Heart left ventricle (tissue), 16 donors: ENCODE measurements around the gene CEP131. TPM values are rescaled to one million over a fixed set of nuclear protein-coding genes. Genes with fewer than 3 reads are reported as not detected.

Source experiments
- ATAC-seq, 4 donors: fragments of 200-7000 bp; cut with Tn5 transposase; one replicate each; pipeline ENCODE4 v1.9.1; 2020 to 2022; ENCODE audit warnings: moderate library complexity in 4 of 4, mild to moderate bottlenecking in 3 of 4, moderate number of reproducible peaks in 1 of 4
- DNase-seq, 5 donors: peaks; one replicate each; pipeline ENCODE4 v3.0.0-alpha.2; 2020
- H3K27ac ChIP-seq, 12 donors: fragments of 200-600 bp; sonication (generic) in 4 of 12; one replicate each; pipeline versions ENCODE4 v1.5.0 to v1.8.0; 2016 to 2022; ENCODE audit warnings: mild to moderate bottlenecking in 2 of 12
- H3K27me3 ChIP-seq, 9 donors: fragments of 200-600 bp; sonication (generic) in 2 of 9; one replicate each; pipeline versions ENCODE4 v1.5.1 to v1.8.0; 2016 to 2022; ENCODE audit warnings: mild to moderate bottlenecking in 3 of 9
- H3K36me3 ChIP-seq, 9 donors: fragments of 200-600 bp; sonication (generic) in 2 of 9; one replicate each; pipeline versions ENCODE4 v1.5.0 to v1.8.0; 2018 to 2022; ENCODE audit warnings: mild to moderate bottlenecking in 2 of 9
- H3K4me1 ChIP-seq, 12 donors: fragments of 200-600 bp; sonication (generic) in 4 of 12; one replicate each; pipeline versions ENCODE4 v1.5.0 to v1.8.0; 2016 to 2022; ENCODE audit warnings: mild to moderate bottlenecking in 3 of 12
- H3K4me3 ChIP-seq, 12 donors: fragments of 200-600 bp; sonication (generic) in 4 of 12; one replicate each; pipeline versions ENCODE4 v1.5.0 to v1.8.0; 2017 to 2022; ENCODE audit warnings: mild to moderate bottlenecking in 9 of 12, moderate library complexity in 4 of 12
- H3K9me3 ChIP-seq, 12 donors: fragments of 200-600 bp; sonication (generic) in 4 of 12; one replicate each; pipeline versions ENCODE4 v1.5.0 to v1.8.0; 2016 to 2022; ENCODE audit warnings: mild to moderate bottlenecking in 1 of 12
- POLR2A ChIP-seq, 2 donors: fragments of 450-650 bp; IDR thresholded peaks; one replicate each; pipeline ENCODE4 v1.6.1; 2017; ENCODE audit warnings: antibody characterized with exemption in 2 of 2, mild to moderate bottlenecking in 2 of 2, moderate library complexity in 2 of 2
- WGBS, 4 donors: extraction: QIAGEN DNeasy Blood & Tissue Kit in 2 of 4; methylation state at CpG; one replicate each; pipeline versions ENCODE4 v1.1.5 to v1.1.7; 2013 to 2018; 5-methylcytosine and 5-hydroxymethylcytosine counted together
- intact Hi-C, 10 donors: fragments of 100-400 bp; cut with DNase I; formaldehyde crosslinking; loops; one replicate each; pipeline versions ENCODE4 v1.11.1 to v1.14.2; 2022
- polyA plus RNA-seq, 2 donors: library from polyadenylated mRNA; stranded (reverse); fragments of 200-250 nt; gene quantifications; one replicate each; pipeline ENCODE4 v1.2.3, GENCODE V29; 2013
- total RNA-seq, 9 donors: library from RNA; depleted of rRNA in 2 of 9; stranded (reverse); fragments of >200 nt in 2 of 9; fragmentation: NEBNext Ultra II Directional in 3 of 9; extraction: Animal tissue kit (Norgen Biotek cat#: 25700) in 3 of 9; gene quantifications; one replicate each; pipeline versions ENCODE4 v1.1.0 to v1.2.4, GENCODE V29; 2016 to 2023
- TF ChIP-seq, protein P1 (sequence below), 12 donors: fragments of 200-600 bp; sonication (generic) in 4 of 12; IDR thresholded peaks; one replicate each; pipeline versions ENCODE4 v1.5.0 to v1.8.0; 2018 to 2022; ENCODE audit warnings: antibody characterized with exemption in 12 of 12, mild to moderate bottlenecking in 5 of 12
- donor health status: ischemic (EF 13 %, LVEDD 7.1; RV severe dilation, severe dysfunction).
- donor health status: healthy with polysubstance abuse.
- donor health status: DM: no; HTN: yes; CAD: no.
- donor health status: DM: no; HTN: no; CAD: no.
- donor health status: ischemic (EF 25% LVEDD 6.9; RV normal size, moderate dysfunction).
- donor health status: ischemic (EF 25% LVEDD 5.7; RV mildly dilated, moderate dysfunction).
- donor health status: healthy.
- donor health status: DM: yes; HTN: yes; CAD: no.
- donor health status: ischemic (EF 35%, LVEDD 5.7; RV mildly dilated, moderate dysfunction).
- donor health status: nonischemic (EF 11% LVEDD 7.7; RV severe dilation, severe dysfunction).
- donor health status: DM: yes; HTN: yes; CAD: no.
- donor health status: PGD.
- donor health status: ischemic (EF 29% LVEDD 5.4; RV normal size, mild dysfunction).
- donor health status: nonischemic (EF 23%, LVEDD 6.1; RV moderate dilation, normal function).

CEP131 gene
- total and polyA plus RNA-seq, 11 donors = 7.0 to 15.8 (median 8.9) TPM

- no peak overlapping the region for H3K4me3 ChIP-seq
- DNase-seq (no peak), ATAC-seq (no peak)
- whole genome bisulfite sequencing, 4 donors = 84 to 96% (median 89%) methylated on average over 13 of the region's 13 CpGs
- intact Hi-C loops = loop anchor here in 1 of 10 donors (10.0 kb wide), 1 partner anchor 220 kb away; no protein-coding TSS in a partner anchor
- H3K9me3 ChIP-seq = no peaks in the 10 kb centered on the region
- H3K27me3 ChIP-seq = no peaks in the 10 kb centered on the region
- no peak overlapping the region for H3K27ac ChIP-seq
- TF ChIP-seq, protein P1, sequence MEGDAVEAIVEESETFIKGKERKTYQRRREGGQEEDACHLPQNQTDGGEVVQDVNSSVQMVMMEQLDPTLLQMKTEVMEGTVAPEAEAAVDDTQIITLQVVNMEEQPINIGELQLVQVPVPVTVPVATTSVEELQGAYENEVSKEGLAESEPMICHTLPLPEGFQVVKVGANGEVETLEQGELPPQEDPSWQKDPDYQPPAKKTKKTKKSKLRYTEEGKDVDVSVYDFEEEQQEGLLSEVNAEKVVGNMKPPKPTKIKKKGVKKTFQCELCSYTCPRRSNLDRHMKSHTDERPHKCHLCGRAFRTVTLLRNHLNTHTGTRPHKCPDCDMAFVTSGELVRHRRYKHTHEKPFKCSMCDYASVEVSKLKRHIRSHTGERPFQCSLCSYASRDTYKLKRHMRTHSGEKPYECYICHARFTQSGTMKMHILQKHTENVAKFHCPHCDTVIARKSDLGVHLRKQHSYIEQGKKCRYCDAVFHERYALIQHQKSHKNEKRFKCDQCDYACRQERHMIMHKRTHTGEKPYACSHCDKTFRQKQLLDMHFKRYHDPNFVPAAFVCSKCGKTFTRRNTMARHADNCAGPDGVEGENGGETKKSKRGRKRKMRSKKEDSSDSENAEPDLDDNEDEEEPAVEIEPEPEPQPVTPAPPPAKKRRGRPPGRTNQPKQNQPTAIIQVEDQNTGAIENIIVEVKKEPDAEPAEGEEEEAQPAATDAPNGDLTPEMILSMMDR (IDR thresholded peaks at IDR 0.05) = no peak
- TF ChIP-seq POLR2A (IDR thresholded peaks at IDR 0.05) = no peak
- peaks cover 3 to 23% (median 16%) of the 10 kb centered on the region in 12 donors for H3K4me1 ChIP-seq
- peaks cover 0 to 55% (median 28%) of the 10 kb centered on the region in 9 donors for H3K36me3 ChIP-seq
Measured at GRCh38 chr17:81234506-81234855, 11.7 kb upstream of the CEP131 start.

GRCh38 chr17:81233811-81234505, 11.2 kb upstream of the CEP131 start:
- H3K27me3 ChIP-seq = no peaks in the 10 kb centered on the region
- DNase-seq (no peak), ATAC-seq (no peak)
- intact Hi-C loops = loop anchor here in 1 of 10 donors (10.0 kb wide), 1 partner anchor 219 kb away; no protein-coding TSS in a partner anchor
- no peak overlapping the region for H3K27ac ChIP-seq
- TF ChIP-seq, protein P1 (IDR thresholded peaks at IDR 0.05) = no peak
- no peak for TF ChIP-seq POLR2A (IDR thresholded peaks at IDR 0.05)
- H3K9me3 ChIP-seq = no peaks in the 10 kb centered on the region
- peaks cover 0 to 59% (median 28%) of the 10 kb centered on the region in 9 donors for H3K36me3 ChIP-seq
- H3K4me3 ChIP-seq = no peak overlapping the region
- H3K4me1 ChIP-seq = peaks cover 3 to 23% (median 16%) of the 10 kb centered on the region in 12 donors
- WGBS, 4 donors = 87 to 91% (median 89%) methylated on average over 10 to 21 of the region's 21 CpGs

GRCh38 chr17:81233316-81233715, 10.6 kb upstream of the CEP131 start:
- DNase-seq = no peak
- TF ChIP-seq, protein P1 (IDR thresholded peaks at IDR 0.05) = no peak
- no peak for TF ChIP-seq POLR2A (IDR thresholded peaks at IDR 0.05)

DNA sequence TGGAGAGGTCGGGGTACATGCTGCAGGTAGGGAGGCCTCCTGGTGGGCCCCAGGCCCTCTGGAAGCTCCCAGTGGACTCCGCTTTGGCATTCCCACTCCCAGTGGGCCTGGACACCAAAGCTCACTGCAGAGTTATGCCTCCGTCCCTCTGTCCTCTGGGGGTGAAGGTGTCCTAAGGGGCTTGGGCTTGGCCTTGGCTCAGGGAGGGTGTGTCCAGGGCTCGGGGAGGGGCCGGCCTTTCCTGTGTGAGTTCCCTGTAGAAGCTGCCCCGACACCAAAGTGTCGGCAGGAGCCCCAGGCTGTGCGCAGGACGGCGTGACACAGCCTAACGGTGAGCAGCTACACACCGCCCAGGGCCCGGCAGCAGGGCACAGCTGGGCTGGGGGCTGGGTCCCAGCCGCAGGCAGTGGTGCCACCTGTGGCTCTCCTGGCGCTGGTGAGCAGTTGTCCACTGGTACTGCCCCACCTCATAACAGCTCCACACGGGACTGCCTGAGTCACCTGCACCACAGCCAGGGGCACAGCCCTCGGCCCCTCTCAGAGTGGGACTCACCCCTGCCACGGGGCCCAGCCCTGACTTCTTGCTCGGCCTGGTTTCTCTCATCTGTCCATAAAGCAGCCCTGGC, 10.0 kb upstream of the CEP131 start:
- H3K4me3 ChIP-seq = no peak overlapping the region
- no peaks in the 10 kb centered on the region for H3K27me3 ChIP-seq
- WGBS, 4 donors = 86 to 89% (median 87%) methylated on average over 10 to 19 of the region's 19 CpGs
- no peak overlapping the region for H3K27ac ChIP-seq
- no peaks in the 10 kb centered on the region for H3K9me3 ChIP-seq
- H3K36me3 ChIP-seq = peaks cover 0 to 66% (median 28%) of the 10 kb centered on the region in 9 donors
- H3K4me1 ChIP-seq = peaks cover 0 to 17% (median 10%) of the 10 kb centered on the region in 12 donors
- TF ChIP-seq, protein P1 (IDR thresholded peaks at IDR 0.05) = no peak
- TF ChIP-seq POLR2A (IDR thresholded peaks at IDR 0.05) = no peak
- intact Hi-C loops = loop anchor here in 1 of 10 donors (10.0 kb wide), 1 partner anchor 218 kb away; no protein-coding TSS in a partner anchor
- ATAC-seq (no peak), DNase-seq (no peak)

More at GRCh38 chr17:81233316-81233715, 10.6 kb upstream of the CEP131 start:
- intact Hi-C loops = loop anchor here in 1 of 10 donors (10.0 kb wide), 1 partner anchor 219 kb away; no protein-coding TSS in a partner anchor
- Histone ChIP-seq H3K9me3 (no peaks in the 10 kb centered on the region), H3K36me3 (peaks cover 0 to 65% (median 28%) of the 10 kb centered on the region in 9 donors), H3K27me3 (no peaks in the 10 kb centered on the region), H3K27ac (no peak overlapping the region), H3K4me1 (peaks cover 3 to 23% (median 15%) of the 10 kb centered on the region in 12 donors), H3K4me3 (no peak overlapping the region)
- WGBS, 4 donors = 80 to 94% (median 92%) methylated on average over 2 to 17 of the region's 17 CpGs
- ATAC-seq = no peak
